GM12874 (cell line): ENCODE results near the gene SPRR1A.

Experiments used
- TF ChIP-seq, protein P1 (sequence below): IDR thresholded peaks from 2 replicates; pipeline ENCODE4 v1.5.1; 2011; ENCODE audit warnings: low read depth, mild to moderate bottlenecking, control low read depth, low read length, moderate library complexity; ENCODE audit not compliant: insufficient read depth

Gene SPRR1A

DNA sequence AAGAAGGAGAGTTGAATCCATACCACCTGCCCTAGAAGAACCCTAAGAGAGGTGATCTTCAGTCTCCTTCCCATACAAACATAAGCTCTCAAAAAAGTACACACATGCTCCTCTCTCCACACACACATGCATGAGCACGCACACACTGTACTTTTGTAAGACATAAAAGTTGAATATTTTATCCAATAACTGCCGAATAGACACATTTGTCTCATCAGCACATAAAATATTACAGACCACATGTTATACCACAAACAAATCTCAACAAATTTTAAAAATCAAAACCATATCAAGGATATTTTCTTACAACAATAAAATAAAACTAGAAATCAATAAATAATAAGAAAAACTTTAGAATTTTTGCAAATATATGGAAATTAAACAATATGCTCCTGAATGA is 2.7 kb downstream of the SPRR1A start:
- TF ChIP-seq, protein P1, sequence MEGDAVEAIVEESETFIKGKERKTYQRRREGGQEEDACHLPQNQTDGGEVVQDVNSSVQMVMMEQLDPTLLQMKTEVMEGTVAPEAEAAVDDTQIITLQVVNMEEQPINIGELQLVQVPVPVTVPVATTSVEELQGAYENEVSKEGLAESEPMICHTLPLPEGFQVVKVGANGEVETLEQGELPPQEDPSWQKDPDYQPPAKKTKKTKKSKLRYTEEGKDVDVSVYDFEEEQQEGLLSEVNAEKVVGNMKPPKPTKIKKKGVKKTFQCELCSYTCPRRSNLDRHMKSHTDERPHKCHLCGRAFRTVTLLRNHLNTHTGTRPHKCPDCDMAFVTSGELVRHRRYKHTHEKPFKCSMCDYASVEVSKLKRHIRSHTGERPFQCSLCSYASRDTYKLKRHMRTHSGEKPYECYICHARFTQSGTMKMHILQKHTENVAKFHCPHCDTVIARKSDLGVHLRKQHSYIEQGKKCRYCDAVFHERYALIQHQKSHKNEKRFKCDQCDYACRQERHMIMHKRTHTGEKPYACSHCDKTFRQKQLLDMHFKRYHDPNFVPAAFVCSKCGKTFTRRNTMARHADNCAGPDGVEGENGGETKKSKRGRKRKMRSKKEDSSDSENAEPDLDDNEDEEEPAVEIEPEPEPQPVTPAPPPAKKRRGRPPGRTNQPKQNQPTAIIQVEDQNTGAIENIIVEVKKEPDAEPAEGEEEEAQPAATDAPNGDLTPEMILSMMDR: no peak

DNA sequence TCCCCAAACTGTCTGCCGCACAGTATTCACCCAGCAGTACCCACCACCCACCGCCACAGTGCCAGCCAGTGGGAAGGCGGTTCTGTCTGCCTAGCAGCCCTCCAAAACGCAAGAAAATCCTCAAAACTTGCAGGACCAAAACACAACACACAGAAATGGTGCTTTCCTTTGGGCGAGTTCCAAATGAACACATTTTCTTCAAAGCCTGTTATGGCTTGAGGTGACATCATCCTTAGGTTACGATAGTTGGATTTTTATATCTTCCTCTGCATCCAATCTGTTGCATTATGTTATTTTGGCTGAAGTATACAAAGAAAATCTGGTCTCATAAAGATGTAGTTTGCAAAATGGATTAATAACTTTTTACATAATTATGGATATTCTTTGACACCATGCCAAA is 9.3 kb downstream of the SPRR1A start:
- TF ChIP-seq, protein P1: no peak

DNA sequence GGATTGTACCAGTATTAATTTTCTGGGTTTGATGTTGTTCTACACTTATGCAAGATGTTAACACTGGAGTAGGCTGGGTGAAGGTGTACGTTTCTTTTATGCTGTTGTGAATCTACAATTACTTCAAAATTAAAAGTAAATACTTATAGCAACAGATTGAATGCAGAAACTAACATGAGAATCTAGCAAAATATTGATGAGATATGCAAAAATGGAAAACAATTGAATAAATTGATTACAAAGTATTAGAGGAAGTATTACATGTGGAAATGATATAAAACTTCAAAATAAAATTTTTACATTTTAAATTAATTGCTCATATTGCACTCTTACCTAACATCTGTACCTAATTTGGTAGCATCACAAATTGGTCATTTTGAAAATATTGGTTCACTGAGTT is 12.0 kb downstream of the SPRR1A start:
- TF ChIP-seq, protein P1: no peak

DNA sequence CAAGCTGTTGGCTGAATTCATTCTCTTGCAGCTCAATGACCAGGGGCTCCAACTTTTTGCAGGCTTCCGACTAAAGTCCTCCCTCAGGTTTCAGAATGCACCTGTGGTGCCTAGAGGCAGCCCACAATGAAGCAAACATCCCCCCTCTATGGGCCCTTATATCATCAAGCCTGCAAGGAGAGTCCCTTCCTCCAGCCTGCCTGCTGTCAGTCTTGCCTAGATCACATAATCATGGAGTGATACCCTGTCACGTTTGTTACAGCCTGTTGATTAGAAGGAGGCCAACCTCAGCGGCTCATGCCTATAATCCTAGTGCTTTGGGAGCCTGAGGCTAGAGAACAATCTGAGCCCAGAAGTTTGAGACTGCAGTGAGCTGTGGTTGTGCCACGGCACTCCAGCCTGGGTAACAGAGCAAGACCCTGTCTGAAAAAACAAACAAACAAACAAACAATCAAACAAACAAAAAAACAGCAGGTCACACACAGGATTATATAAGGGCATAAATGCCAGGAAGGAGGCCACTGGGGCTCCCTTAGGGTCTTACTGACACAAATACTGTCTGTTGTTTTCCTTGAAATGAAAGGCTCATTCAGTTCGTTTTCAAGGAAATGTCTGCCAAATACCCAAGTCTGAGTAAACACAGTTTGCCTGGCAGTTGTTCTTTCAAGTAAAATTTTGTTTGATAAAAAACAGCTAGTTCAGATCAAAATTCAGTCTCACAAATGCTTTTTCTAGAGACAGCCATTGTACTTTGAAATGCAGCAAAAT is 12.9 kb downstream of the SPRR1A start:
- TF ChIP-seq, protein P1: no peak

DNA sequence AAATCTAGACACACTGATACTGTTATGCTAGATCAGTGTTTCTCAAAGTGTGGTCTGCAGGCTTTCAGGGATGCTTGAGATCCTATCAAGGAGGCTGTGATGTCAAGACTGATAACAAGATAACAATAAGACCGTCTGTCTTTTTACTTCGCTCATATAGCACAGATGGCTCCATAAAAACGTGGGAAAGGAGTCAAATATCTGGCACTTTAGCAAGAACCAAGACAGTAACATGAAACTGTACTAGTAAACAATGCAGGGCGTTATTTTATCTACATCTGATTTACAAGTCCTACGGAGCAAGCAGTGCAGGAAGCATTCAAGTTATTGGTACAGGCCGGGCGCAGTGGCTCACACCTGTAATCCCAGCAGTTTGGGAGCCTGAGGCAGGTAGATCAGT is 14.0 kb downstream of the SPRR1A start:
- TF ChIP-seq, protein P1: no peak

DNA sequence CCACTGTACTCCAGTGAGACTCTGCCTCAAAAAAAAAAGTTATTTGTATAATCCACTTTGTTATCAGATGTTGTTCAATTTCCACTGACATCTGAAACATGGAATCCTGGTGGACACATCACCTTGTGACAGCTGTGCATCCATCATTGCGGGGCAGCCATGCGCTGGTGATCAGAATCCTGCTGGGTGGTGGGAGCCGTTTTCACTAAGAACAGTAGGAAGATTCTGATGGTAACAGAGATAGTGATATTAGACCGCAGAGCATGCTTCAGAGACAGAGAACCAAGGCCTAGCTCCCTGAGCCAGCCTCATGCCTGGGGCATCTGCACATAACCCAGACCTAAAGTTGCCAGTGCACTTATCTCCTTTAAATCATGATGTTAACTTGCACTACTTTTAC is 14.6 kb downstream of the SPRR1A start:
- TF ChIP-seq, protein P1: no peak

DNA sequence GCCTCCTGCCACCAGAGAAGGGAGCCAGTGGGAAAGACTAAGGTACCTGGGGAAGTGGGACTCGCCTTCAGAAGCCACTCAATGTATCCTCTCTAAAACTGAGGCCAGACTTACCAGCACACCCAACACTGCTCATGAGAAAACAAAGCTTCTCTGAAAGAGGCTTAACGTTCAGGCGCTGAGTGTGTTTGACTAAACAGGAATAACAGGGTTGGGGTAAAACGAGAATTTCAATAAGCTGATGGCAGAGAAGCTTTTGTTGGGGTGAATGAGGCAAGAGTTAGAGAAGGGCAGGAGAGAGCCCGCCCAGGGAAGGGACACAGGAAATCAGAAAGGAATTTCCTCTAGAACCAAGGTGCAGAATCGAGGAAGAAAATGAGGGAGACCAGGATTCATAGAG is 15.9 kb downstream of the SPRR1A start:
- TF ChIP-seq, protein P1: no peak
